Measurements from ENCODE around the gene C4orf50.

Gene C4orf50

GRCh38 chr4:5889002-5889696, 129.1 kb downstream of the C4orf50 start:
- H3K27ac ChIP-seq = no peak overlapping the region
- ChIA-PET CTCF (interaction anchor here (0.6 kb wide), 1 partner anchor 473 kb away, joined by 3 read pairs; no protein-coding TSS in a partner anchor), POLR2A (ENCODE audit: low non-redundant PET) (no interaction called here)
- no peak for TF ChIP-seq CTCF (conservative IDR thresholded peaks at IDR 0.05; ENCODE audit: low read depth)
- DNase-seq (ENCODE audit: low spot score) = no peak

DNA sequence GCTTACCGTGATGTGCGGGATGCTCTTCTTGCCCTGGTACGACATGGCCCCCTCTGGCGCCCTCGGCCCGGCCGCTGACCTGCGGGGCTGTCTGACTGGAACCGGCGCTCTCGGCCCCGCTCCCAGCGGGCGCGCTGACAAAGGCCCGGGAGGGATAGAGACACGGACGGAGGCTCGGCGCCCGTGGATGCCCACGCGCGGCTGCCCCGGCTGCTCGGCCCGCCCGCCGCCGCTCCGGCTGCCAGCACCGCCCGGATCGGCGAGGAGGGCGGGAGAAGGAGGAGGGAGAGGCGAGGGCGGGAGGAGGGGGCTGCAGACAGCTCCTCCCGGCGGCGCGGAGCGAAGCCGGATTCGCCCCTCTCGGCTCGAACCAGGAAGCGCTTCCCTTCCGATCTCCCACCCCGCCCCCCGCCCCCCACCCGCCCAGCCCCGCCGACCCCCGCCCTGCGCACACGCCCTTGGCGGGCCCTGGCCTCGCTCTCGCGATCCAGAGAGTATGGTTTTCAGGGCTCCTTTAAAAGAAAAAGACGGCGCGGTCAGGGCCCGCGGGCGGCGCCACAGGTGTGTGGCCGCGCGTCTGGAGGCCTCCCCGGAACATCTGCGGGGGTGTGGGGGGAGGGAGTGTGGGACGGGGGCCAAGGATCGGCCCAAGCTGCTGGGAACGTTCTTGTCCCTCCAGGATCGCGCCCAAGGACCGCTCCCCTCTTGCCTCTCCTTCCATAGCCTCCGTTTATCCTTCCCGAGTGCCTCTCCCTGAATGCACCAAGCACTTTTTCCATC, 129.8 kb downstream of the C4orf50 start:
- DNase-seq (ENCODE audit: low spot score) = no peak
- ChIA-PET POLR2A (ENCODE audit: low non-redundant PET) (no interaction called here), CTCF (no interaction called here)
- no peak overlapping the region for H3K27ac ChIP-seq
- no peak for TF ChIP-seq CTCF (conservative IDR thresholded peaks at IDR 0.05; ENCODE audit: low read depth)

DNA sequence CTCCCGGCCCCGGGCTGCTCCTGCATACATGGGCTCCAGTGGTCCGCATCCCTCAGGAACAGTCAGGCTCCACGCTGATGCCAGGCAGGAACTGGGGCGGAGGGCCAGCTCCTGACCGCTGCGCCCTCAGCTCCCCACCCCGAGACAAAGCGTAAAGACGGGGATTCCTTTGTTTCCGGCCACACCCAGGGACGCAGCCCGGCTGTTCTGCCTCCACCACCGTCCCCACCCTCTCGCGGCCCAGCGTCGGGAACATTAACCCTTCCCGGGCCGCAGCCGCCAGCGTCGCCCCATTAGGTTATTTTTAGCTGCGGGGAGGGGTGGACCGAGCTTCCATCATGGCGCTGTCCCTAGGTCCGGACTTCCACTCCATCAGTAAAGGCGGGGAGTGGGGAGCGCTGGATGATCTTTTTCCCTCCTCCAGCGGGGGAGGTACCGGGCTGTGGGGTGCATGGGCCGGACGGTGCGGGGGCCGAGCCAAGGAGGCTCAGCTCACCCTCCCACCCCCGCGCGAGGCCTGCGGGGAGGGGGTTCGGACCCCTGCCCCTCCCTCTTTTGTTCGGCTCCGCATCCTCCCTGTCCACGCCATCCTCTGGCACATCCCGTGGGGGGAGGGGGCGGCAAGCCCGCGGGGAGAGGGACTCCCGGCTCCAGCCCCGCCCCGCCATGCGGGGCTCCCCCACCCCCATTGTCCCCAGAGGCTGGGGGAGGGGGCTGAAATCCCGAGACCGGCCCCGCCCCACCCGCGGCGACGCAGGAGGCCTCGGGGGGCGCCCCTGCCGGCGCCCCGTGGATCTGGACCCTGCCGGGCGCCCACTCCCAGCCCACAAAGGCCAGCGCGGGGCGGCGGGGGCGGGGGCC, 130.6 kb downstream of the C4orf50 start:
- TF ChIP-seq CTCF (conservative IDR thresholded peaks at IDR 0.05; ENCODE audit: low read depth) = no peak
- no peak for DNase-seq (ENCODE audit: low spot score)
- no peak overlapping the region for H3K27ac ChIP-seq
- ChIA-PET POLR2A (ENCODE audit: low non-redundant PET) (no interaction called here), CTCF (no interaction called here)

DNA sequence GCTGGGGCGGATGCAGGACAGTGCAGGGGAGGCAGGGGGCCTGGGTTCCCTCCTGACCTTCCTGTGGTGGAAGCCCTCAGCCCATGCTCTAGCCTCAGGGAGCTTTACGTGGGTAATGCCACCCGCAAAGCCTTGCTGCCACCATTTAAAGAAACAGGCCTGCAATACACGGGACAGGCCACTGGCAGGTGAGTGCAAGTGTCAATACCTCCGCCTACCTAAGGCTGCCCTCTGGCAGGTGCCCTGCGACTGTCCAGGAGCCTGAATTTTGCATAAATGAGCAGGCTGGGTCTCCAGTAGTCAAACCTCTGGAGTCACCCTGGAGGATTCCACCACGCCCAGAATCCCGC, 131.2 kb downstream of the C4orf50 start:
- POLR2A ChIA-PET (ENCODE audit: low non-redundant PET) = no interaction called here
- H3K27ac ChIP-seq = no peak overlapping the region
- DNase-seq (ENCODE audit: low spot score) = no peak
- CTCF ChIA-PET = no interaction called here
- no peak for TF ChIP-seq CTCF (conservative IDR thresholded peaks at IDR 0.05; ENCODE audit: low read depth)

DNA sequence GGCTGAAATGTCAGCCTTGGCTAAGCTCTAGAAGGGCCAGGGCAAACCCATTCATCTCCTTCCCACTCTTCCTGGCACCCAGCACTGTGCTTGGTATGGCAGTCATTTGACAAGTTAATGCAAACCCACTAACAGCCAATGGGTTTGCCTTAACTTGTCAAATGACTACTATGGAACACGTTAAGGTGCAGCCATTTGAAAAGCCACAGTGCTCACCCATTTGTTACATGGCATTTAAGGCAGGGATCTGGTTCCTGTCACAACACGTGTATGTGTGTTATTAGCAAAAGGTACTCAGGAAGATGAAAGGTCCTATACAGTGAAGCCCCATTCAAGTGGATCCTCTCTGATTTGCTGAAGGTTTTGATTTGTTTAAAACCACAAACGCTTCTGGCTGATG, 132.5 kb downstream of the C4orf50 start:
- DNase-seq (ENCODE audit: low spot score) = no peak
- CTCF ChIA-PET = interaction anchor here (0.6 kb wide), 1 partner anchor 751 kb away, joined by 3 read pairs; no protein-coding TSS in a partner anchor
- TF ChIP-seq CTCF (conservative IDR thresholded peaks at IDR 0.05; ENCODE audit: low read depth) = no peak
- POLR2A ChIA-PET (ENCODE audit: low non-redundant PET) = no interaction called here
- H3K27ac ChIP-seq = no peak overlapping the region

DNA sequence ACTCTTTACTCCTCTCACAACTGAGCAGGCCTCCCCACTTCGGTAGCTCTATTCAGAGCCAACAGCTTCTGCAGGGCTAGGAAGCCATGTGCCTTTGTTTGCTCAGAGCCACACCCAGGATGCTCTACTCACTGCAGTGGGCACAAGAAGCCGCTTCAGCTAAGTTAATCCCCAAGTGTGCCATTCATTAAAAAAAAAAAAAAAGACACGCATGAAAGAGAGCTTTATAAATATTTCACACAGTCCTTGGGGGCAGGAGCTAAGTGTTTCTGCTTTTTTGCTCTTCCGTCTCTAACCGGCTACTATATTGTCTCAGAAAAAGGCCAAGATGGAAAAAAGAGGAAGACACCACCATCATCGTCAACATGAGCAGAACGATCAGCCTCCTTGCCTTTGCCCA, 133.4 kb downstream of the C4orf50 start:
- POLR2A ChIA-PET (ENCODE audit: low non-redundant PET) = no interaction called here
- H3K27ac ChIP-seq = no peak overlapping the region
- CTCF ChIA-PET = no interaction called here
- no peak for TF ChIP-seq CTCF (conservative IDR thresholded peaks at IDR 0.05; ENCODE audit: low read depth)
- DNase-seq (ENCODE audit: low spot score) = no peak
